Loucy (cell line): ENCODE results near the gene CLMN.

ENCODE experiments used
- CTCF ChIP-seq: fragments of 200-600 bp; sonication (generic); conservative IDR thresholded peaks from 2 replicates; pipeline ENCODE4 v1.5.1; 2014; ENCODE audit warnings: mild to moderate bottlenecking, antibody characterized with exemption, low read length
- EZH2phosphoT487 ChIP-seq: fragments of 200-600 bp; IDR thresholded peaks from 2 replicates; pipeline ENCODE4 v1.6.1; 2018; ENCODE audit warnings: antibody characterized with exemption, mild to moderate bottlenecking, moderate library complexity, borderline replicate concordance

- TF ChIP-seq CTCF (no peak), EZH2phosphoT487 (no peak)
These were observed 33.1 kb downstream of the CLMN start for GRCh38 chr14:95286645-95287044.
